Naive thymus-derived CD8-positive, alpha-beta T cell (primary cell): ENCODE data around the gene SCD5. TPM values are rescaled to one million over a fixed set of nuclear protein-coding genes. Genes with fewer than 3 reads are reported as not detected.
A peak's percentile ranks its signal among the peaks of the same experiment; 100 is the strongest.

Experiments
- ATAC-seq, 2 donors: fragments of 150-1000 bp; cut with Tn5 transposase in 1 of 2; sonication (Bioruptor Pico), chemical (Tn5 transposase) in 1 of 2; 1 replicate in 1 of 2; 2 replicates in 1 of 2; pipeline ENCODE4 v1.10.0; 2021; ENCODE audit warnings: mild to moderate bottlenecking in 2 of 2, moderate library complexity in 2 of 2
- POLR2A ChIA-PET: fragments of 350-600 bp; sonication (Branson Sonifier 250); formaldehyde crosslinking; loops from one replicate; lab custom pipeline; 2021; ENCODE audit warnings: antibody characterized with exemption; lab: Charles Lee
- DNase-seq, 10 donors: peaks; one replicate each; pipeline versions ENCODE4 v3.0.0 to v3.0.0-alpha.2; 2020 to 2022
- H3K27ac Mint-ChIP-seq, 10 donors: one replicate each; pipeline ENCODE4 v1.8.0; 2020 to 2022; ENCODE audit warnings: mild to moderate bottlenecking in 10 of 10, mixed read lengths in 10 of 10, moderate library complexity in 4 of 10, inconsistent platforms in 1 of 10
- H3K27me3 Mint-ChIP-seq, 5 donors: one replicate each; pipeline ENCODE4 v1.8.0; 2021 to 2022; ENCODE audit warnings: mixed read lengths in 5 of 5
- H3K36me3 Mint-ChIP-seq, 3 donors: one replicate each; pipeline ENCODE4 v1.8.0; 2020 to 2022; ENCODE audit warnings: mixed read lengths in 3 of 3, mild to moderate bottlenecking in 2 of 3, inconsistent platforms in 1 of 3
- H3K4me1 Mint-ChIP-seq, 4 donors: one replicate each; pipeline ENCODE4 v1.8.0; 2021 to 2022; ENCODE audit warnings: mixed read lengths in 4 of 4
- H3K4me3 Mint-ChIP-seq, 10 donors: one replicate each; pipeline ENCODE4 v1.8.0; 2020 to 2022; ENCODE audit warnings: mild to moderate bottlenecking in 10 of 10, mixed read lengths in 10 of 10, moderate library complexity in 6 of 10, inconsistent platforms in 1 of 10
- H3K9me3 Mint-ChIP-seq, 9 donors: one replicate each; pipeline ENCODE4 v1.8.0; 2020 to 2022; ENCODE audit warnings: mixed read lengths in 9 of 9, mild to moderate bottlenecking in 3 of 9, inconsistent platforms in 1 of 9, moderate library complexity in 1 of 9
- polyA plus RNA-seq, 3 donors: library from polyadenylated mRNA; unstranded; fragments of 300-500 nt; fragmentation: Illumina TruSeq; gene quantifications; one replicate each; pipeline ENCODE4 v1.2.3, GENCODE V29; 2021
- total RNA-seq, 8 experiments: library from RNA in 2 of 8; stranded (reverse) in 2 of 8; gene quantifications; one replicate each; pipeline ENCODE4 v1.2.3 and lab custom pipeline; 2021 to 2026

SCD5 gene
- total and polyA plus RNA-seq, 5 experiments from 2014 or later = 0.07 to 4.4 (median 1.0) TPM

GRCh38 chr4:82776925-82777542 is 21.6 kb downstream of the SCD5 start:
- H3K36me3 Mint-ChIP-seq = no peaks in the 10 kb centered on the region
- no peak overlapping the region for H3K4me3 Mint-ChIP-seq
- ATAC-seq (no peak), DNase-seq (no peak)
- peak overlapping the region in 1 of 10 donors; percentile 20 for H3K27ac Mint-ChIP-seq
- H3K4me1 Mint-ChIP-seq = peaks cover 0 to 3% (median under 1%) of the 10 kb centered on the region in 4 donors
- H3K9me3 Mint-ChIP-seq = no peaks in the 10 kb centered on the region
- POLR2A ChIA-PET = no interaction called here
- peaks cover 0 to 4% (median 3%) of the 10 kb centered on the region in 5 donors for H3K27me3 Mint-ChIP-seq

DNA sequence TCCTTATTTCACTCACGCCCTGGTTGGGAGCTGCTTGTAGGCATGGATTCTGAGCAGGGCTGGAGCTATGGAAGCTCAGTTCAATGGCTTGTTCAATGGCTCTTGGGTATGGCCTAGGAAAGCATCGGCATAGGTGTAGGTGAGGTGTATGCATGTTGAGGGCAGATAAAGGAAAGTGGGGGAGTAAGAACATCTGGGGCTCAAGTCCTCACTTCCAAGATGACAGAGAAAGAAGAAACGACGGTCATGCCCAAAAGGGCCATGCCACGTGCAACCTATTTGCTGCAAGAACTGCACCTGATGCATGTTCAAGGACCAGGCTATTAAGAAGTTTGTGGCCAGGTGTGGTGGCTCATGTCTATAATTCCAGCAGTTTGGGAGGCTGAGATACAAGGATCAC is 23.4 kb downstream of the SCD5 start:
- H3K9me3 Mint-ChIP-seq = no peaks in the 10 kb centered on the region
- no peak for DNase-seq
- peaks cover 0 to 2% (median under 1%) of the 10 kb centered on the region in 4 donors for H3K4me1 Mint-ChIP-seq
- no peak overlapping the region for H3K27ac Mint-ChIP-seq
- ATAC-seq = no peak
- H3K27me3 Mint-ChIP-seq = peaks cover 0 to 10% (median 3%) of the 10 kb centered on the region in 5 donors
- H3K36me3 Mint-ChIP-seq = no peaks in the 10 kb centered on the region
- POLR2A ChIA-PET = no interaction called here
- H3K4me3 Mint-ChIP-seq = no peak overlapping the region

GRCh38 chr4:82774711-82775171 is 23.9 kb downstream of the SCD5 start:
- H3K27ac Mint-ChIP-seq = peak overlapping the region in 1 of 10 donors; percentile 11
- H3K4me3 Mint-ChIP-seq = no peak overlapping the region
- POLR2A ChIA-PET = no interaction called here
- no peaks in the 10 kb centered on the region for H3K4me1 Mint-ChIP-seq
- ATAC-seq (no peak), DNase-seq (no peak)
- no peaks in the 10 kb centered on the region for H3K9me3 Mint-ChIP-seq
- H3K36me3 Mint-ChIP-seq = no peaks in the 10 kb centered on the region
- peaks cover 0 to 10% (median 4%) of the 10 kb centered on the region in 5 donors for H3K27me3 Mint-ChIP-seq

- Mint-ChIP-seq H3K9me3 (no peaks in the 10 kb centered on the region), H3K36me3 (no peaks in the 10 kb centered on the region), H3K27me3 (peaks cover 0 to 10% (median 4%) of the 10 kb centered on the region in 5 donors), H3K4me1 (no peaks in the 10 kb centered on the region), H3K27ac (no peak overlapping the region), H3K4me3 (no peak overlapping the region)
- DNase-seq (no peak), ATAC-seq (no peak)
- POLR2A ChIA-PET = no interaction called here
Observed at GRCh38 chr4:82773057-82773456, 25.5 kb downstream of the SCD5 start.

- peaks cover 0 to 15% (median 8%) of the 10 kb centered on the region in 3 donors for H3K36me3 Mint-ChIP-seq
- no peak for DNase-seq
- peaks cover 0 to 10% (median 7%) of the 10 kb centered on the region in 5 donors for H3K27me3 Mint-ChIP-seq
- no peak overlapping the region for H3K4me3 Mint-ChIP-seq
- no peaks in the 10 kb centered on the region for H3K4me1 Mint-ChIP-seq
- no peak for ATAC-seq
- peaks cover 1 to 20% (median 13%) of the 10 kb centered on the region in 9 donors for H3K9me3 Mint-ChIP-seq
- H3K27ac Mint-ChIP-seq = no peak overlapping the region
- POLR2A ChIA-PET = interaction anchor here (0.6 kb wide), 1 partner anchor 364 kb away, joined by 4 read pairs; no protein-coding TSS in a partner anchor
Observed at GRCh38 chr4:82770607-82771006, 28.0 kb downstream of the SCD5 start.

DNA sequence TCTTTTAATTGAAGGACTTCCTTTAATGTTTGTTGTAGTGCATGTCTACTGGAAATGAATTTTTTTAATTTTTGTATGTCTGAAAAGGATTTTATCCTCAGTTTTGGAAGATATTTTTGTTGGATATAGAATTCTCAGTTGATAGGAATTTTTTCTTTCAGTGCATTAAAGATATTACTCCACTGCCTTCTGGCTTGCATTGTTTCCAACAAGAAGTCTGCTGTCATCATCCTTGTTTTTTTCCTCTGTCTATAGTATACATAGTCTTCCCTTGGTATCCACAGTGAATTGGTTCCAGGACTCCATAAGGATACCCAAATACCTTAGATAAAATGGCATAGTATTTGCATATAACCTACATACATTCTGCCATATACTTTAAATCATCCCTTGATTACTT is 33.5 kb downstream of the SCD5 start:
- H3K27ac Mint-ChIP-seq = no peak overlapping the region
- H3K36me3 Mint-ChIP-seq = peaks cover 0 to 15% (median 8%) of the 10 kb centered on the region in 3 donors
- H3K4me1 Mint-ChIP-seq = no peaks in the 10 kb centered on the region
- ATAC-seq (no peak), DNase-seq (no peak)
- peaks cover 0 to 4% (median under 1%) of the 10 kb centered on the region in 5 donors for H3K27me3 Mint-ChIP-seq
- peaks cover 1 to 41% (median 18%) of the 10 kb centered on the region in 9 donors for H3K9me3 Mint-ChIP-seq
- H3K4me3 Mint-ChIP-seq = no peak overlapping the region
- POLR2A ChIA-PET = no interaction called here

- POLR2A ChIA-PET = no interaction called here
- Mint-ChIP-seq H3K27me3 (no peaks in the 10 kb centered on the region), H3K36me3 (peaks cover 0 to 6% (median 4%) of the 10 kb centered on the region in 3 donors), H3K4me3 (no peak overlapping the region), H3K9me3 (peaks cover 0 to 27% (median 12%) of the 10 kb centered on the region in 9 donors), H3K27ac (no peak overlapping the region), H3K4me1 (no peaks in the 10 kb centered on the region)
- ATAC-seq (no peak), DNase-seq (no peak)
Observed at GRCh38 chr4:82761229-82761628, 37.4 kb downstream of the SCD5 start.

DNA sequence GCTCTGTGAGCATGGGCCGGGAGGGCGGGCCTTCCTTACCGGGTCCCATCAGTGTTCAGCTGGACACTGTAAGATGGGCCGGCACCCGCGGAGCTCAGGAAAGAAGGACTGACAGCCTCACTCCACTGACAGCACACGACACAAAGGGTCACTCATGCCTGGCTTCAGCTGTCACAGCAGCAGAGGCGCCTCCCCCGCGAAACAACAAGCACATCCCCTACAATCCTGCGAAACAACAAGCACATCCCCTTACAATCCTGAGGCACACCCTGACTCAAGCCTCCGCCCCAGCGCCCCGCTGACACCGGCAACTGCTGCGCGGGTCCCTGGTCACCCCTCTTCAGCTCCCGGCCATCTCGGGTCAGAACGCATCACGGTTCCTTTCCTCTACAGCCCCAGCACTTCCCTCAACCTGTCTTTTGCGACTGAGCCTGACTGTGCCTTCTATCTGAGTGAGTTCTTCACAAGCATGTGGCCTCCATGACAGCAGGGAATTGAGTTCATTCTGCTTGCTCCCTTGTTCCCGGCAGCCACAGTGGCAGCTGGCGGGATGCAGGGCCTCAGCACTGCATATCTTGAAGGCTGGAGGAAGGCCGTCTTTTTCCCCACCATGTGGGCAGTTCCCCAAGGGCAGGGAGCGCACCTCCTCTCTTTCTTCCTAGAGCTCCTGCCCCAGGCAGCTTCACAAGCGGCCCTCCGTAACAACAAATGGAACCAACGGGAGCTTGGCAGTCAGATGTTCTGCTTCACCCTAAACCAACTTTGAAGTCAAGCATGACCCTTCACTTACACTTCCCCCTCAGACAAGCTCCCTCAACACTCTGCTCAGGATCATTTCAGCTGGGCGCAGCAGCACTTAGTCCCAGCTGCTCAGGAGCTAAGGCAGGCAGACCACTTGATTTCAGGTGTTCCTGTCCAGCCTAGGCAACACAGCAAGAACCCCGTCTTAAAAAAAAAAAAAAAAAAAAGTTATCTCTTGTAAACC is 39.6 kb downstream of the SCD5 start:
- H3K27me3 Mint-ChIP-seq = peaks cover 0 to 2% (median under 1%) of the 10 kb centered on the region in 5 donors
- H3K9me3 Mint-ChIP-seq = peaks cover 0 to 7% (median 2%) of the 10 kb centered on the region in 9 donors
- DNase-seq (no peak), ATAC-seq (no peak)
- no peaks in the 10 kb centered on the region for H3K36me3 Mint-ChIP-seq
- H3K27ac Mint-ChIP-seq = no peak overlapping the region
- POLR2A ChIA-PET = interaction anchor here (0.6 kb wide), 1 partner anchor 101 kb away, joined by 7 read pairs; no protein-coding TSS in a partner anchor
- H3K4me3 Mint-ChIP-seq = no peak overlapping the region
- H3K4me1 Mint-ChIP-seq = no peaks in the 10 kb centered on the region

DNA sequence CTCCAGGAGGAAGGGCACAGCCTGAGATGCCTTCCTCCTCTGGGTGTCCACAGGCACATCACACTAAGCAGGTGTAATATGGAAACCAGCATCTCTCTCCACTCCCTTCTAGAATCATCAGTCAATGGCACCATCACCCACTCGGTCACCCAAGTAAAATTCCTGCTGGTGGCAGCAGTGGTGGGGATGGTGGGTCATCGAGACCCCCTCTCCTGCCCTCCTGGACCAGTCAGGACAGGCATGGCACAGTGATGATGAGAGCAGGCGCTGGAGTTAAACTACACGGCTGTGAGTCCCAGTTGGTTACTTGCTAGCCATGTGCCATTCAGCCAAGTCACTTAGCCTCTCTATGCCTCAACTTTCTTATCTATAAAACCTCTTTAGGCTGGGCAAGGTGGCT is 42.5 kb downstream of the SCD5 start:
- Mint-ChIP-seq H3K36me3 (no peaks in the 10 kb centered on the region), H3K4me3 (no peak overlapping the region), H3K27me3 (peaks cover 0 to 4% (median 1%) of the 10 kb centered on the region in 5 donors), H3K27ac (no peak overlapping the region), H3K9me3 (no peaks in the 10 kb centered on the region), H3K4me1 (no peaks in the 10 kb centered on the region)
- no peak for DNase-seq
- ATAC-seq = no peak
- POLR2A ChIA-PET = no interaction called here

DNA sequence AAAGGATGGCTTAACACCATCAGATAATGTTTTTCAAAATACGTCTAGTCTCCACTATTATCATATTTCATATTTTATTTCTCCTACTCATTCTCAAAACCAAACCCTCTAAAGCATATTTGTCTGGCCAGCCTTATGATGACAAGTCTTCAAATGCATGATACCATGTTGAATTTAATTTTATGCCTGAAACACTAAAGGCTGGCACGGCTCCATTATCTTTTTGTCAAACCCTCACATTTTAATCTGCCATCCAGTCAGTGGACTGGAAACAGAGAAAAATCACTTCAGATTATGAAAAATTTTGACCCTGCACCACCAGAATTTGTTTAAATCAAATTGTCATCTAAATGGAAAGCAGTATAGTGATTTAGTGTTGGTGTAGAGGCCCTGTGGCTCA is 42.9 kb downstream of the SCD5 start:
- Mint-ChIP-seq H3K36me3 (no peaks in the 10 kb centered on the region), H3K4me1 (no peaks in the 10 kb centered on the region), H3K9me3 (no peaks in the 10 kb centered on the region), H3K4me3 (no peak overlapping the region), H3K27ac (no peak overlapping the region), H3K27me3 (peaks cover 0 to 4% (median 1%) of the 10 kb centered on the region in 5 donors)
- DNase-seq (no peak), ATAC-seq (no peak)
- POLR2A ChIA-PET = no interaction called here

DNA sequence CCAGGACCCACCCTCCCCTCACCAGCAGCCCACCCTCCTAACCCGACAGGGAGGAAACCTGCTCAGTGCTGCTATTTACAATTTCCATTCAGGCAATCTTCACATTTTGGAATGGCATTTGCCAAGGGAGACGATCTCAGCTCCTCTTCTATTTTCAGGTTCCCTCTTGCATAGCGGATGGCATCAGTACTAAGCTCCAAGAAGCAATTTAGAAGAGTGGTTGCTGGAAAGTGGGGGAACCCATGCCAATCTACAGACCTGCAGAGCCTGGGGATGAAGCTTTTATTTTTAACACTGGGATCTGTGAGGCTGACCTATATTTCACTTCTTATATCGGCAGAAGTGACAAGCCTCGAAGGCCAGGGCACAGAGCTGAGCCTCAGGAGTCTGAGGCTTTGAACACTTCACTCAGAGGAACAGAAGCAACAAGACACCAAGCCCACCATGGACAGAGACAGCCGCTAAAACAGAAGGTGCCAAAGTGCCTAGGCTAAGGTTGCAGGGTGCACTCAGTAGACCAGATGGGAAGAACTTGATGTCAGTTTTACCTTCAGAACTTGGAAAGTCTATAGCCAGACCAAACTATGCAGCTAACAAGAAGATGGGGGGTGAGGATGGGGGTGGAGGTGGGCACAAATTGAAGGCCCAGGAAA is 44.0 kb downstream of the SCD5 start:
- Mint-ChIP-seq H3K27me3 (peaks cover 0 to 4% (median 1%) of the 10 kb centered on the region in 5 donors), H3K36me3 (no peaks in the 10 kb centered on the region), H3K27ac (peak overlapping the region in 1 of 10 donors; percentile 76), H3K4me3 (no peak overlapping the region), H3K9me3 (no peaks in the 10 kb centered on the region), H3K4me1 (no peaks in the 10 kb centered on the region)
- DNase-seq (no peak), ATAC-seq (no peak)
- POLR2A ChIA-PET = no interaction called here

GRCh38 chr4:82753725-82754410 is 44.7 kb downstream of the SCD5 start:
- DNase-seq (no peak), ATAC-seq (no peak)
- Mint-ChIP-seq H3K9me3 (no peaks in the 10 kb centered on the region), H3K27ac (peak overlapping the region in 1 of 10 donors; percentile 54), H3K4me3 (no peak overlapping the region), H3K27me3 (peaks cover 0 to 4% (median 1%) of the 10 kb centered on the region in 5 donors), H3K36me3 (no peaks in the 10 kb centered on the region), H3K4me1 (no peaks in the 10 kb centered on the region)
- POLR2A ChIA-PET = no interaction called here
